GM10266 (cell line): ENCODE results near the gene SEMA5A.

Source experiments
- DNase-seq: peaks from one replicate; pipeline ENCODE4 v3.0.0; 2012; ENCODE audit errors: extremely low spot score
- TF ChIP-seq, protein P1 (sequence below): IDR thresholded peaks from 2 replicates; pipeline ENCODE4 v1.5.1; 2012; ENCODE audit warnings: mild to moderate bottlenecking, low read depth; ENCODE audit not compliant: control insufficient read depth, insufficient read depth; ENCODE audit errors: missing control alignments

SEMA5A gene

GRCh38 chr5:9316733-9317132 is 229.1 kb downstream of the SEMA5A start:
- DNase-seq = no peak
- TF ChIP-seq, protein P1, sequence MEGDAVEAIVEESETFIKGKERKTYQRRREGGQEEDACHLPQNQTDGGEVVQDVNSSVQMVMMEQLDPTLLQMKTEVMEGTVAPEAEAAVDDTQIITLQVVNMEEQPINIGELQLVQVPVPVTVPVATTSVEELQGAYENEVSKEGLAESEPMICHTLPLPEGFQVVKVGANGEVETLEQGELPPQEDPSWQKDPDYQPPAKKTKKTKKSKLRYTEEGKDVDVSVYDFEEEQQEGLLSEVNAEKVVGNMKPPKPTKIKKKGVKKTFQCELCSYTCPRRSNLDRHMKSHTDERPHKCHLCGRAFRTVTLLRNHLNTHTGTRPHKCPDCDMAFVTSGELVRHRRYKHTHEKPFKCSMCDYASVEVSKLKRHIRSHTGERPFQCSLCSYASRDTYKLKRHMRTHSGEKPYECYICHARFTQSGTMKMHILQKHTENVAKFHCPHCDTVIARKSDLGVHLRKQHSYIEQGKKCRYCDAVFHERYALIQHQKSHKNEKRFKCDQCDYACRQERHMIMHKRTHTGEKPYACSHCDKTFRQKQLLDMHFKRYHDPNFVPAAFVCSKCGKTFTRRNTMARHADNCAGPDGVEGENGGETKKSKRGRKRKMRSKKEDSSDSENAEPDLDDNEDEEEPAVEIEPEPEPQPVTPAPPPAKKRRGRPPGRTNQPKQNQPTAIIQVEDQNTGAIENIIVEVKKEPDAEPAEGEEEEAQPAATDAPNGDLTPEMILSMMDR = no peak

- TF ChIP-seq, protein P1 = no peak
- DNase-seq = no peak
Measured at GRCh38 chr5:9316041-9316440, 229.8 kb downstream of the SEMA5A start.

DNA sequence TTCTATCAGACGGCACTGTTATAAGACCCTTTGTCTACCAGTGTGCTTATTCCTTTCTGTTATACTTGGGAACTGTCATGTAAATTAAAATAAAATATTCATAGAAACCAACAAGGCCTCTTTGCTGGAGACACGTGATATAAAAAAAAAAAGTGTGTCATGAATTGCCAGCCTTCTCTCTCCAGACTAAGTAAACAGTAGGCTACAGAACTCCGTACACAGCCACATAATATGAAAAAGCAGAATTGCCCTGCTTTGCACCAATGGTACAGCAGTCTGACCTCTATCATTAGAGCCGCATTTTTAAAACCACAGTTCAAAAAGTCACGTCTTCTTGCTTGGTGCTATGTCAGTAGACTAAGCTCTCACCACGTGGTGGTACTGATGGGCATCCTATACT is 231.3 kb downstream of the SEMA5A start:
- no peak for DNase-seq
- TF ChIP-seq, protein P1 = no peak

DNA sequence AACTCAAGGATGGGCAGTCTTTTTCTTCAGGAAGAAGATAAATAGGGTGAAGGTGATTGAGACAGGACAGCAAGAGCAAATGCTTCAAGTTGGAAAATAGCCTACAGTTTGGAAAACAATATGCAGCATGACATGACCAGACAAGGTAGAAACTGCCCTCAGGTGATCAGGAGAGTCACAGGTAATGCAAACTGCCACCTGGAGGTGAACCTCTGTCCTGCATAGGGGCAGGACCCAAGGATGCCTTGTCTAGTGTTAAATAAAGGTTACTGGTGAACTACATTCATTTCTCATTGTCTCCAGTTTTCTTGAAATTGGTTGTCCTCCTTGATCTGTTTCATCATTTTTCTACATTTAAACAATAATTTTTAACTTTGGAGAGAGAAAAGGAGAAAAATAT is 232.1 kb downstream of the SEMA5A start:
- TF ChIP-seq, protein P1 = no peak
- no peak for DNase-seq

GRCh38 chr5:9307150-9307549 is 238.7 kb downstream of the SEMA5A start:
- no peak for DNase-seq
- TF ChIP-seq, protein P1 = no peak

DNA sequence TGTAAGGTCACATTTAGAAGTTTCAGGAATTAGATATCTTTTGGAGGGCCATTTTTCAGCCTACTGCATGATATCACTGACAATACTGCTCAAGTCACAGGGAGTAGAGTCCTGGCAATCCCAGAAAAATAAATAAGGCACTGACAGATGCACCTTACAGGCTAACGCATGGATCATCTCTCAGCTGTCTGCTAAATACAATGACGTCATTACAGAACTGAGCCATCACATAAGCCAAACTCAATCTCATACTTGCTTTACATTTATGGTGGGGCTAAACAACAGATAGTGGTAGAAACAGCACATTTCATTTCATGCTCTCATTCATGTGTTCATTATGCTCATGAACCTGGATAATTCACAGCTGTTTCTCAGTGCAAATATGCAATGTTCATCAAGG is 243.7 kb downstream of the SEMA5A start:
- no peak for DNase-seq
- TF ChIP-seq, protein P1 = no peak

- TF ChIP-seq, protein P1 = no peak
- no peak for DNase-seq
Measured at GRCh38 chr5:9301200-9301599, 244.7 kb downstream of the SEMA5A start.
